Osteocyte (in vitro differentiated cells): ENCODE data around the gene PLCH2. TPM values are rescaled to one million over a fixed set of nuclear protein-coding genes. Genes with fewer than 3 reads are reported as not detected.

ENCODE experiments used
- DNase-seq: peaks from one replicate; pipeline ENCODE4 v3.0.0; 2021; ENCODE audit warnings: mixed read lengths; ENCODE audit not compliant: unreplicated experiment; ENCODE audit errors: extremely low spot score
- H3K27ac Mint-ChIP-seq: one replicate; pipeline ENCODE4 v1.8.0; 2021; ENCODE audit warnings: mild to moderate bottlenecking, mixed read lengths; ENCODE audit not compliant: unreplicated experiment
- H3K27me3 Mint-ChIP-seq: one replicate; pipeline ENCODE4 v1.8.0; 2021; ENCODE audit warnings: mixed read lengths; ENCODE audit not compliant: unreplicated experiment
- H3K36me3 Mint-ChIP-seq: one replicate; pipeline ENCODE4 v1.8.0; 2021; ENCODE audit warnings: mixed read lengths; ENCODE audit not compliant: unreplicated experiment
- H3K4me1 Mint-ChIP-seq: one replicate; pipeline ENCODE4 v1.8.0; 2021; ENCODE audit warnings: mixed read lengths; ENCODE audit not compliant: unreplicated experiment
- H3K4me3 Mint-ChIP-seq: one replicate; pipeline ENCODE4 v1.8.0; 2021; ENCODE audit warnings: mild to moderate bottlenecking, moderate library complexity, mixed read lengths; ENCODE audit not compliant: unreplicated experiment
- H3K9me3 Mint-ChIP-seq: one replicate; pipeline ENCODE4 v1.8.0; 2021; ENCODE audit warnings: mixed read lengths; ENCODE audit not compliant: unreplicated experiment
- total RNA-seq: library from RNA; stranded (reverse); gene quantifications from 2 replicates; pipeline ENCODE4 v1.2.1, GENCODE V29; 2021
- TF ChIP-seq, protein P1 (sequence below): fragments of 200-600 bp; sonication (generic); IDR thresholded peaks from 2 replicates; pipeline ENCODE4 v1.5.0; 2021; ENCODE audit warnings: antibody characterized with exemption, mild to moderate bottlenecking, moderate library complexity

Gene PLCH2
- total RNA-seq, 1 donor from 2014 or later: 12.6 TPM

DNA sequence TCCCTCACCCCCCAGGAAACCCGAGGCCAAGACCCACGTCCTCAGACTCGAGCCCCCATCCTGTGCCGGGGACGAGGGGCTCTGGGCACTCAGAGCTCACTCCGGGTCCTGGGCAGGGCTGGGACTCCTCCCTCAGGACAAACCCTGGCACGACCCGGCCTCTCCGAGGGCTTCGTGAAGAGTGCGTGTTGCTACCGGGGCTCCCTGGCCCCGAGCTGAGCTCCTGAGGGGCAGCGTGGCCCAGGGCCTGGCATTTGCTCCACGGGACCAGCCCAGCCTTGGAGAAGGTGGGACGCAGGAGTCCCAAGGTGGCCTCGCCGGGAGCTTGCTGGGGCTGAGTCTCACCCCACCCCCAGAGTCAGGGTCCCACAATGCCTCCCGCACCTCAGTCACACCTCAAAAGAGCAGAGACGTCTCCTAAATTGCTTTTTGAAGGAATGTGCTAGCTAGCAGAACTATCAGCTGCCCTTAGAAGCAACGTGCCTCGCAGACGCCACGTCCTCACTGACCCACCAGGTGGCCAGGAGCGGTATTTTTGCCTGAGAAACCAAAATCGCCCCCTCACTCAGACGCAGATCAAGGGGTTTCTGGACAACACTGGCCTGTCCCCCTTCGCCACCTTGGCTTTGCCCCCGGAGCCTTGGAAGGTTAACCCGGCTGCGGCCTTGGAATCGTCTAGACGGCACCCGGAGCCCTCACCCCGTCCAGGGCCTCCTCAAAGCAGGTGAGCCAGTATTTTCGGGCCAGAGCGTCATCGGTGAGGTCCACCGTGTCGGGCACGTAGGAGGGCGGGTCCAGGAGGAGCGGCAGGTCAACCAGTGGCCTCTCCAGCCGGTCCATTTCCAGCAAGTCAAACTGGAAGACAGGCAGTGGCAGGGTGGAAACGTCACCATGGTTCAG lies 39.0 kb downstream of the PLCH2 start:
- peaks cover 21% of the 10 kb centered on the region for H3K36me3 Mint-ChIP-seq

DNA sequence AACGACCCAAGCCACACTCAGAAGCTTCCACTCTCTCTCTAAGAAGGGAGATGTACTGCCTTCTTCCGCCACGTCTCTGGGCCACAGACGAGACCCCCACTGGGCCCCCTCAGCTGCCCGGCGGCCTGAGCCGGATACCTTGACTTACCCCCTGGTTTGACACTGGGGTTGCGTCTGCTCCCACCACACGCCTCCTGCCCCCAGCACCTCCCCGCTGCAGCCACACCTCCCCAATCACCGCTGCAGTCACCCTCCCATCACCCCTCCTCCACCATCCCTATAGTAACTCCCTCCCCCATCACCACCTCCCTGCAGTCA lies 39.6 kb downstream of the PLCH2 start:
- no peaks in the 10 kb centered on the region for H3K27me3 Mint-ChIP-seq
- H3K4me3 Mint-ChIP-seq: no peak overlapping the region
- peaks cover 22% of the 10 kb centered on the region for H3K36me3 Mint-ChIP-seq
- no peak overlapping the region for H3K27ac Mint-ChIP-seq
- no peaks in the 10 kb centered on the region for H3K4me1 Mint-ChIP-seq
- no peak for DNase-seq
- no peaks in the 10 kb centered on the region for H3K9me3 Mint-ChIP-seq
- TF ChIP-seq, protein P1, sequence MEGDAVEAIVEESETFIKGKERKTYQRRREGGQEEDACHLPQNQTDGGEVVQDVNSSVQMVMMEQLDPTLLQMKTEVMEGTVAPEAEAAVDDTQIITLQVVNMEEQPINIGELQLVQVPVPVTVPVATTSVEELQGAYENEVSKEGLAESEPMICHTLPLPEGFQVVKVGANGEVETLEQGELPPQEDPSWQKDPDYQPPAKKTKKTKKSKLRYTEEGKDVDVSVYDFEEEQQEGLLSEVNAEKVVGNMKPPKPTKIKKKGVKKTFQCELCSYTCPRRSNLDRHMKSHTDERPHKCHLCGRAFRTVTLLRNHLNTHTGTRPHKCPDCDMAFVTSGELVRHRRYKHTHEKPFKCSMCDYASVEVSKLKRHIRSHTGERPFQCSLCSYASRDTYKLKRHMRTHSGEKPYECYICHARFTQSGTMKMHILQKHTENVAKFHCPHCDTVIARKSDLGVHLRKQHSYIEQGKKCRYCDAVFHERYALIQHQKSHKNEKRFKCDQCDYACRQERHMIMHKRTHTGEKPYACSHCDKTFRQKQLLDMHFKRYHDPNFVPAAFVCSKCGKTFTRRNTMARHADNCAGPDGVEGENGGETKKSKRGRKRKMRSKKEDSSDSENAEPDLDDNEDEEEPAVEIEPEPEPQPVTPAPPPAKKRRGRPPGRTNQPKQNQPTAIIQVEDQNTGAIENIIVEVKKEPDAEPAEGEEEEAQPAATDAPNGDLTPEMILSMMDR: no peak

More for the DNA sequence above, 39.0 kb downstream of the PLCH2 start:
- H3K4me3 Mint-ChIP-seq: no peak overlapping the region
- no peaks in the 10 kb centered on the region for H3K9me3 Mint-ChIP-seq
- TF ChIP-seq, protein P1: no peak
- no peak for DNase-seq
- H3K4me1 Mint-ChIP-seq: no peaks in the 10 kb centered on the region
- H3K27me3 Mint-ChIP-seq: no peaks in the 10 kb centered on the region
- no peak overlapping the region for H3K27ac Mint-ChIP-seq

DNA sequence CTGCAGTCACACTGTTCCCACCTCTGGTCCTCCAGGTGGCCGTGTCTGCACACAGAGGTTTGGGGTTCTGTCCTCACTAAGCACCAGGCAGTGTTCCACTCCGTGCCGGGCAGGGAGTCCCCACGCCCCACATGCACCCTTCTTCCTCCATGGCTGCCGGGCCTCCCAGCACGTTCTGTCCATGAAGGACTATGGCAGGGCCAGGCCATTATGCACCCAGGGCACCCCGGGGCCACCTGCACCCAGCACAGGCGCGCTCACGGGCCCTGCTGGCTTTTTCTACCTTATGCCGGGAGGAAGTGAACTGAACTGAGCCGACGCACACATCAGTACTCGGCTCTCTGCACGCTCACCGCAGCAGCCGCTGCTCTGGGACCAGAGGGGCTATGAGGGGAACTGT lies 40.0 kb downstream of the PLCH2 start:
- no peak overlapping the region for H3K27ac Mint-ChIP-seq
- H3K27me3 Mint-ChIP-seq: no peaks in the 10 kb centered on the region
- no peak for DNase-seq
- TF ChIP-seq, protein P1: no peak
- H3K4me1 Mint-ChIP-seq: no peaks in the 10 kb centered on the region
- H3K36me3 Mint-ChIP-seq: peaks cover 26% of the 10 kb centered on the region
- no peaks in the 10 kb centered on the region for H3K9me3 Mint-ChIP-seq
- no peak overlapping the region for H3K4me3 Mint-ChIP-seq

DNA sequence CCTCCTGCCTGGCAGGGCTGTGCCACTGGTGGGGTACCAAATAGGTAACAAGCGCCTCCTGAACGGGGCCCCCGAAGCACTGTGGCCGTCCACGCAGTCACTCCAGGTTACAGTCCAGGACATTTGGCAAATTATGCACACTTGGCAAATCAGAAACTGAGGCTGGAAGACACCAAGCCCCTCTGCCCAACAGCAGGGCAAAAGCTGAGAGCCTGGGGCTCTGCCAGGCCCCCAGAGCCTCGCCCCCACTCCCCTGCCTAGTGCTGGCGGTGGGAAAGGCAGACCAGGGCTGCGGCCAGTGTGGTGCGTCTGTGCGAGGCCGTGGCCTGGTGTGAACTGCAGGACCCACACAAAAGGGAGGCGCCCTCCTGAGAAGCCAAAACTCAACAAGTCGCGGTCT lies 40.9 kb downstream of the PLCH2 start:
- Mint-ChIP-seq H3K36me3 (peaks cover 26% of the 10 kb centered on the region), H3K9me3 (no peaks in the 10 kb centered on the region), H3K4me3 (no peak overlapping the region), H3K27me3 (no peaks in the 10 kb centered on the region), H3K27ac (no peak overlapping the region), H3K4me1 (no peaks in the 10 kb centered on the region)
- DNase-seq: no peak
- TF ChIP-seq, protein P1: no peak

DNA sequence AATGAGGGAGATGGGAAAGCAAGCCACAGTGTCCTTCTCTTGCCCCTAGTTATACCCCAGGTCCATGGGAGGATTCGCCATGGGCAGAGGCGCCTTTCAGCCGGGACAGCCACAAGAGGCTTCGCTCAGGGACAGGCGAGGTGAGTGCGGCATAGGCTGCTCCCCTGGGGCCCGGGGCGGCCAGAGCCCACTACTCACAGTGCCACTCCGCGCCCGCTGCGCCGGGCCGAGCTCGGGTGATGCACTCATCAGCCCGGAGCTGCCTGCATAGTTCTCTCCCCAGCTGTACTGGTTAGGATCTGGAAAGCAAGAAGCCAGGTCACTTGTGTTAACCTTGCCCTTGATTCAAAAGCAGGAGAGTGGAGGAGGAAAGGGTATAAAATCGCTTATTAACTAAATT lies 41.9 kb downstream of the PLCH2 start:
- Mint-ChIP-seq H3K4me3 (no peak overlapping the region), H3K27me3 (no peaks in the 10 kb centered on the region), H3K36me3 (peaks cover 23% of the 10 kb centered on the region), H3K9me3 (no peaks in the 10 kb centered on the region), H3K4me1 (no peaks in the 10 kb centered on the region), H3K27ac (no peak overlapping the region)
- no peak for DNase-seq
- TF ChIP-seq, protein P1: no peak
